ENCODE measurements around the gene PITPNB. TPM values are rescaled to one million over a fixed set of nuclear protein-coding genes. Genes with fewer than 3 reads are reported as not detected.

Gene PITPNB
- total and polyA plus RNA-seq, 2 of the 13 experiments (the other 11 are each of a cell fraction or from before 2014, with no cell fraction given) = 17.0 to 30.1 TPM

DNA sequence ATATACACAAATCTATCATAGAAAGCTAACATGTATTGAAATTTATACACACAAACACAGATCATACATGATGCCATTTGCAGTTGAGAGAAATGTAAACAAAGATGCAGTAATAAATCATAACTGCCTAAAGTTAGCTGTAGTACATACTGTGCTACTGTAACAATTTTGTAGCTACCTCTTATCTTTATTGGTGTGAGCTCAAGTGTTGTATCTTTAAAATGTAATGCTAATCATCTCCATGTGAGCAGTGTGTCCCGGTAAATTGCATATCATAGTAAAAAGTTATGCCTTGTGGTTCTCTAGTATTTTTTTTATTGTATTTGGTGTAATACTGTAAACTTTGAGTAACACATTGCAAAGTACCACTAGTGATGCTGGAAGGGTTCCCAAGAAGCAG, 16.8 kb upstream of the PITPNB start:
- no peak overlapping the region for H2AFZ ChIP-seq (ENCODE audit: low read length)
- H3K79me2 ChIP-seq (ENCODE audit: insufficient read depth, low read length) = no peaks in the 10 kb centered on the region
- no peak overlapping the region for H3K4me2 ChIP-seq (ENCODE audit: low read depth, low read length)
- ChIA-PET POLR2A (no interaction called here), CTCF (ENCODE audit: low intra/inter-chr PET ratio, low total read pairs) (no interaction called here)
- no peak for ATAC-seq
- BruUV-seq (replicated peaks) = no TSS peak
- no peak for TF ChIP-seq HMG20B (CRISPR knock-in tag; conservative IDR thresholded peaks at IDR 0.05)
- no peak for TF ChIP-seq ZMAT3 (CRISPR knock-in tag; conservative IDR thresholded peaks at IDR 0.05)
- TF ChIP-seq, protein P1, sequence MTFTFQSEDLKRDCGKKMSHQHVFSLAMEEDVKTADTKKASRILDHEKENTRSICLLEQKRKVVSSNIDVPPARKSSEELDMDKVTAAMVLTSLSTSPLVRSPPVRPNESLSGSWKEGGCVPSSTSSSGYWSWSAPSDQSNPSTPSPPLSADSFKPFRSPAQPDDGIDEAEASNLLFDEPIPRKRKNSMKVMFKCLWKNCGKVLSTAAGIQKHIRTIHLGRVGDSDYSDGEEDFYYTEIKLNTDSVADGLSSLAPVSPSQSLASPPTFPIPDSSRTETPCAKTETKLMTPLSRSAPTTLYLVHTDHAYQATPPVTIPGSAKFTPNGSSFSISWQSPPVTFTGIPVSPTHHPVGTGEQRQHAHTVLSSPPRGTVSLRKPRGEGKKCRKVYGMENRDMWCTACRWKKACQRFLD (CRISPR knock-in tag; IDR thresholded peaks at IDR 0.05; ENCODE audit: borderline replicate concordance) = no peak
- TF ChIP-seq ARNTL (CRISPR knock-in tag; IDR thresholded peaks at IDR 0.05) = no peak
- TF ChIP-seq, protein P2, sequence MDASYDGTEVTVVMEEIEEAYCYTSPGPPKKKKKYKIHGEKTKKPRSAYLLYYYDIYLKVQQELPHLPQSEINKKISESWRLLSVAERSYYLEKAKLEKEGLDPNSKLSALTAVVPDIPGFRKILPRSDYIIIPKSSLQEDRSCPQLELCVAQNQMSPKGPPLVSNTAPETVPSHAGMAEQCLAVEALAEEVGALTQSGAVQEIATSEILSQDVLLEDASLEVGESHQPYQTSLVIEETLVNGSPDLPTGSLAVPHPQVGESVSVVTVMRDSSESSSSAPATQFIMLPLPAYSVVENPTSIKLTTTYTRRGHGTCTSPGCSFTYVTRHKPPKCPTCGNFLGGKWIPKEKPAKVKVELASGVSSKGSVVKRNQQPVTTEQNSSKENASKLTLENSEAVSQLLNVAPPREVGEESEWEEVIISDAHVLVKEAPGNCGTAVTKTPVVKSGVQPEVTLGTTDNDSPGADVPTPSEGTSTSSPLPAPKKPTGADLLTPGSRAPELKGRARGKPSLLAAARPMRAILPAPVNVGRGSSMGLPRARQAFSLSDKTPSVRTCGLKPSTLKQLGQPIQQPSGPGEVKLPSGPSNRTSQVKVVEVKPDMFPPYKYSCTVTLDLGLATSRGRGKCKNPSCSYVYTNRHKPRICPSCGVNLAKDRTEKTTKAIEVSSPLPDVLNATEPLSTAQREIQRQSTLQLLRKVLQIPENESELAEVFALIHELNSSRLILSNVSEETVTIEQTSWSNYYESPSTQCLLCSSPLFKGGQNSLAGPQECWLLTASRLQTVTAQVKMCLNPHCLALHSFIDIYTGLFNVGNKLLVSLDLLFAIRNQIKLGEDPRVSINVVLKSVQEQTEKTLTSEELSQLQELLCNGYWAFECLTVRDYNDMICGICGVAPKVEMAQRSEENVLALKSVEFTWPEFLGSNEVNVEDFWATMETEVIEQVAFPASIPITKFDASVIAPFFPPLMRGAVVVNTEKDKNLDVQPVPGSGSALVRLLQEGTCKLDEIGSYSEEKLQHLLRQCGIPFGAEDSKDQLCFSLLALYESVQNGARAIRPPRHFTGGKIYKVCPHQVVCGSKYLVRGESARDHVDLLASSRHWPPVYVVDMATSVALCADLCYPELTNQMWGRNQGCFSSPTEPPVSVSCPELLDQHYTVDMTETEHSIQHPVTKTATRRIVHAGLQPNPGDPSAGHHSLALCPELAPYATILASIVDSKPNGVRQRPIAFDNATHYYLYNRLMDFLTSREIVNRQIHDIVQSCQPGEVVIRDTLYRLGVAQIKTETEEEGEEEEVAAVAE (CRISPR knock-in tag; IDR thresholded peaks at IDR 0.05; ENCODE audit: borderline replicate concordance) = no peak
- no peak for TF ChIP-seq ZNF720 (CRISPR knock-in tag; IDR thresholded peaks at IDR 0.05)
- no peak for TF ChIP-seq HOXA7 (CRISPR knock-in tag; IDR thresholded peaks at IDR 0.05)
- no peak for TF ChIP-seq KDM2A (CRISPR knock-in tag; IDR thresholded peaks at IDR 0.05; ENCODE audit: borderline replicate concordance, low read depth)
- TF ChIP-seq SMYD3 (CRISPR knock-in tag; IDR thresholded peaks at IDR 0.05) = no peak
- TF ChIP-seq SETDB1 (CRISPR knock-in tag; IDR thresholded peaks at IDR 0.05; ENCODE audit: borderline replicate concordance) = no peak
- no peak for TF ChIP-seq HOXA5 (CRISPR knock-in tag; IDR thresholded peaks at IDR 0.05)
- TF ChIP-seq ZNF20 (CRISPR knock-in tag; IDR thresholded peaks at IDR 0.05) = no peak
- no peak for TF ChIP-seq ZNF547 (CRISPR knock-in tag; IDR thresholded peaks at IDR 0.05)
- no peak for TF ChIP-seq ZNF572 (CRISPR knock-in tag; IDR thresholded peaks at IDR 0.05)
- no peak for TF ChIP-seq ZSCAN31 (CRISPR knock-in tag; IDR thresholded peaks at IDR 0.05; ENCODE audit: low read depth)
- no peak for TF ChIP-seq ATF1 (CRISPR knock-in tag; IDR thresholded peaks at IDR 0.05)
- no peak for TF ChIP-seq THYN1 (CRISPR knock-in tag; IDR thresholded peaks at IDR 0.05; ENCODE audit: borderline replicate concordance, low read depth)
- no peak for TF ChIP-seq AHR (CRISPR knock-in tag; IDR thresholded peaks at IDR 0.05)
- TF ChIP-seq TBX2 (CRISPR knock-in tag; IDR thresholded peaks at IDR 0.05; ENCODE audit: borderline replicate concordance) = no peak
- no peak for TF ChIP-seq STAT5B (CRISPR knock-in tag; IDR thresholded peaks at IDR 0.05)
- 100% methylated on average over 1 of the region's 1 CpG for WGBS (ENCODE audit: low lambda C conversion rate)
- intact Hi-C loops (cut with micrococcal nuclease; ENCODE audit: unreplicated experiment) (no loop called here), in situ Hi-C loops (cut with HindIII; ENCODE audit: extremely low pct_ligation_motif_present, low pct_unique_long_range_greater_than_20kb) (no loop called here)
- H3K9ac ChIP-seq (ENCODE audit: insufficient read depth, low read depth, low read length) = no peak overlapping the region
- no peak for FAIRE-seq
- no peaks in the 10 kb centered on the region for H3K27me3 ChIP-seq (ENCODE audit: control insufficient read depth in 1 of 2, insufficient read depth in 2 of 2, low read length in 2 of 2)
- no peak for DNase-seq (ENCODE audit: low spot score)
- H3K9me3 ChIP-seq (ENCODE audit: low read length) = no peaks in the 10 kb centered on the region
- H3K36me3 ChIP-seq (replicated peaks in 1 of 2; ENCODE audit: control insufficient read depth in 1 of 2, insufficient read depth in 2 of 2, low read length in 2 of 2) = no peaks in the 10 kb centered on the region
- no peak overlapping the region for H3K27ac ChIP-seq (ENCODE audit: extremely low read length, insufficient read depth, low read length)
- H3K4me3 ChIP-seq (replicated peaks in 1 of 3; ENCODE audit: insufficient read depth in 1 of 3, low read depth in 2 of 3, low read length in 3 of 3) = no peak overlapping the region
- H4K20me1 ChIP-seq (ENCODE audit: insufficient read depth, low read length) = no peaks in the 10 kb centered on the region
- no peaks in the 10 kb centered on the region for H3K4me1 ChIP-seq (ENCODE audit: insufficient read depth, low read length)
